ENCODE data around the gene PPP2R2C. TPM values are rescaled to one million over a fixed set of nuclear protein-coding genes. Genes with fewer than 3 reads are reported as not detected.

Gene PPP2R2C
- total RNA-seq, 1 experiment from 2014 or later: 8.1 TPM

DNA sequence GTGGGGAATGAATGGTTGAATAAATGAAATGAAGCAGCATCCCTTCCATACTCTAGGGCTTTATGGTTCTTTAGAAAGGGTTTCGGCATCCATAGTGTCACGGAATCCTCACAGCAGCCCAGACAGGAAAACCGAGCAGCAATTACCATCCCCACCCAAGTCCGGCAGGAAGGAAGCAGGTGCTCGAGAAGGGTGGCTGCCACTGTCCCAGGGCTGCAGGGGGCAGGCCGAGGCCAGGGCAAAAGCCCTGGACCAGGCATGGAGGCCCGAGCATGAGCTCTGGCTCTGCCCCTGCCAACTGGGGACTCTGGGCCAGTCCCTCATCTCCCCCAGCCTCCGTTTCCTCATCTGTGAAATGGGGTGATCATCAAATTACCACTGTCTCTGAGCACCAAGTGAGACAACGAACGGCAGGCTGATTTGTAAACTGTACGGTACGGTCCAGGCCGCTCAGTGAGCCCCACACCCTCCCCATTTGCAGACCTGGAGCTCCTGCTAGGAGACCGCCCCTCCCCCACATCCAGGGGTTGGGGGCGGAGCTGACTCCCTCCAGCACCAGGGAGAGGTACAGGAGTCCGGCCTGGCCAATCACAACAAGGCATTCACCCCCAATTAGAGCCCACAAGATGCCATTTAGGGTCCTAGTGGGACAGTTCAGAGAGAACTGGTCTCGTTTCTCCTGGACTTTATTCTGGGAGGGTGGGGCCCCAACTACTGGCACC, 102.3 kb downstream of the PPP2R2C start:
- Histone ChIP-seq H4K8ac (replicated peaks; ENCODE audit: insufficient read length, low read depth, low read length) (no peak overlapping the region), H3T11ph (ENCODE audit: low read length) (no peak overlapping the region), H3K9me3 (ENCODE audit: control insufficient read depth, low read depth, low read length) (no peaks in the 10 kb centered on the region), H3K18ac (ENCODE audit: insufficient read length, low read depth, low read length) (no peak overlapping the region), H2AK5ac (ENCODE audit: insufficient read length, low read length) (no peak overlapping the region), H3K23ac (ENCODE audit: insufficient read length, low read depth, low read length) (no peak overlapping the region), H3K79me2 (ENCODE audit: insufficient read depth, low read length) (no peaks in the 10 kb centered on the region), H4K91ac (ENCODE audit: insufficient read length, low read depth, low read length) (no peak overlapping the region), H3K27ac (ENCODE audit: insufficient read length, low read depth, low read length) (no peak overlapping the region), H2BK5ac (ENCODE audit: insufficient read length, low read length) (no peak overlapping the region), H3K4me1 (ENCODE audit: insufficient read depth, low read length) (no peaks in the 10 kb centered on the region), H2BK15ac (ENCODE audit: low read depth, low read length) (no peak overlapping the region), H3K9ac (ENCODE audit: extremely low read depth, insufficient read length, low read length) (no peak overlapping the region), H4K20me1 (ENCODE audit: control insufficient read depth, insufficient read depth, insufficient read length) (no peaks in the 10 kb centered on the region), H3K23me2 (ENCODE audit: insufficient read length, low read depth, low read length, poor library complexity, severe bottlenecking) (no peaks in the 10 kb centered on the region), H2BK120ac (ENCODE audit: low read depth, low read length, poor library complexity, severe bottlenecking) (no peak overlapping the region), H2BK20ac (ENCODE audit: low read depth, low read length, poor library complexity, severe bottlenecking) (no peak overlapping the region), H3K79me1 (ENCODE audit: insufficient read depth, low read depth, low read length, poor library complexity, severe bottlenecking) (no peaks in the 10 kb centered on the region), H3K56ac (ENCODE audit: insufficient read length, low read depth, low read length) (no peak overlapping the region), H3K27me3 (ENCODE audit: insufficient read depth, low read length) (no peaks in the 10 kb centered on the region), H2AFZ (ENCODE audit: low read length) (no peak overlapping the region), H3K4ac (ENCODE audit: low read depth, low read length) (no peak overlapping the region), H3K4me2 (ENCODE audit: insufficient read depth, insufficient read length, low read length) (no peak overlapping the region), H2BK12ac (ENCODE audit: insufficient read length, low read depth, low read length) (no peak overlapping the region), H4K5ac (ENCODE audit: insufficient read length, low read depth, low read length) (no peak overlapping the region), H3K14ac (ENCODE audit: insufficient read depth, low read length) (no peak overlapping the region)
- no CpG with 5 or more reads among the region's 17 CpGs for WGBS (ENCODE audit: extremely low coverage, insufficient read length, low lambda C conversion rate)
- DNase-seq: peak; percentile 56
- Mint-ChIP-seq H3K9me3 (no peaks in the 10 kb centered on the region), H3K27ac (no peak overlapping the region; a peak in 1 of 7 replicates), H3K36me3 (ENCODE audit: insufficient read depth in 1 of 3, low read depth in 3 of 3) (no peaks in the 10 kb centered on the region), H3K4me1 (peaks cover 11 to 26% of the 10 kb centered on the region in 2 experiments), H3K27me3 (ENCODE audit: low read depth) (peaks cover 12% of the 10 kb centered on the region), H3K4me3 (no peak overlapping the region)
- TF ChIP-seq, protein P1, sequence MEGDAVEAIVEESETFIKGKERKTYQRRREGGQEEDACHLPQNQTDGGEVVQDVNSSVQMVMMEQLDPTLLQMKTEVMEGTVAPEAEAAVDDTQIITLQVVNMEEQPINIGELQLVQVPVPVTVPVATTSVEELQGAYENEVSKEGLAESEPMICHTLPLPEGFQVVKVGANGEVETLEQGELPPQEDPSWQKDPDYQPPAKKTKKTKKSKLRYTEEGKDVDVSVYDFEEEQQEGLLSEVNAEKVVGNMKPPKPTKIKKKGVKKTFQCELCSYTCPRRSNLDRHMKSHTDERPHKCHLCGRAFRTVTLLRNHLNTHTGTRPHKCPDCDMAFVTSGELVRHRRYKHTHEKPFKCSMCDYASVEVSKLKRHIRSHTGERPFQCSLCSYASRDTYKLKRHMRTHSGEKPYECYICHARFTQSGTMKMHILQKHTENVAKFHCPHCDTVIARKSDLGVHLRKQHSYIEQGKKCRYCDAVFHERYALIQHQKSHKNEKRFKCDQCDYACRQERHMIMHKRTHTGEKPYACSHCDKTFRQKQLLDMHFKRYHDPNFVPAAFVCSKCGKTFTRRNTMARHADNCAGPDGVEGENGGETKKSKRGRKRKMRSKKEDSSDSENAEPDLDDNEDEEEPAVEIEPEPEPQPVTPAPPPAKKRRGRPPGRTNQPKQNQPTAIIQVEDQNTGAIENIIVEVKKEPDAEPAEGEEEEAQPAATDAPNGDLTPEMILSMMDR (conservative IDR thresholded peaks at IDR 0.05): no peak

All from H9 (cell line).